HUES6 (cell line): ENCODE data around the gene CRIP1.

ENCODE experiments used
- H3K27ac ChIP-seq: 2 replicates; pipeline ENCODE4 v1.7.0; 2013; ENCODE audit warnings: low read depth, mild to moderate bottlenecking, low read length, inconsistent platforms
- H3K27me3 ChIP-seq: 2 replicates; pipeline ENCODE4 v1.6.1; 2013; ENCODE audit warnings: low read length; ENCODE audit not compliant: control insufficient read depth, insufficient read depth
- H3K36me3 ChIP-seq: 2 replicates; pipeline ENCODE4 v1.6.1; 2013; ENCODE audit warnings: low read length; ENCODE audit not compliant: control insufficient read depth, insufficient read depth
- H3K4me1 ChIP-seq: 2 replicates; pipeline ENCODE4 v1.6.1; 2013; ENCODE audit warnings: low read length; ENCODE audit not compliant: control insufficient read depth, insufficient read depth
- H3K4me3 ChIP-seq: 2 replicates; pipeline ENCODE4 v1.5.1; 2013; ENCODE audit warnings: low read depth, low read length
- H3K9ac ChIP-seq: one replicate; pipeline ENCODE4 v1.6.1; 2013; ENCODE audit warnings: mild to moderate bottlenecking, low read length
- H3K9me3 ChIP-seq: 2 replicates; pipeline ENCODE4 v1.6.1; 2013; ENCODE audit warnings: low read depth, low read length; ENCODE audit not compliant: control insufficient read depth, insufficient read depth

The CRIP1 gene

GRCh38 chr14:105484069-105484996 is 2.4 kb upstream of the CRIP1 start:
- Histone ChIP-seq H3K36me3 (no peaks in the 10 kb centered on the region), H3K4me1 (peaks cover 34% of the 10 kb centered on the region), H3K4me3 (no peak overlapping the region), H3K27me3 (peaks cover 98% of the 10 kb centered on the region), H3K9ac (no peak overlapping the region), H3K27ac (no peak overlapping the region), H3K9me3 (no peaks in the 10 kb centered on the region)

GRCh38 chr14:105484997-105485393 is 1.7 kb upstream of the CRIP1 start:
- H3K4me1 ChIP-seq, result peaks cover 30% of the 10 kb centered on the region
- H3K27me3 ChIP-seq, result peaks cover 93% of the 10 kb centered on the region
- no peak overlapping the region for H3K27ac ChIP-seq
- no peaks in the 10 kb centered on the region for H3K9me3 ChIP-seq
- no peak overlapping the region for H3K4me3 ChIP-seq
- no peaks in the 10 kb centered on the region for H3K36me3 ChIP-seq
- no peak overlapping the region for H3K9ac ChIP-seq

DNA sequence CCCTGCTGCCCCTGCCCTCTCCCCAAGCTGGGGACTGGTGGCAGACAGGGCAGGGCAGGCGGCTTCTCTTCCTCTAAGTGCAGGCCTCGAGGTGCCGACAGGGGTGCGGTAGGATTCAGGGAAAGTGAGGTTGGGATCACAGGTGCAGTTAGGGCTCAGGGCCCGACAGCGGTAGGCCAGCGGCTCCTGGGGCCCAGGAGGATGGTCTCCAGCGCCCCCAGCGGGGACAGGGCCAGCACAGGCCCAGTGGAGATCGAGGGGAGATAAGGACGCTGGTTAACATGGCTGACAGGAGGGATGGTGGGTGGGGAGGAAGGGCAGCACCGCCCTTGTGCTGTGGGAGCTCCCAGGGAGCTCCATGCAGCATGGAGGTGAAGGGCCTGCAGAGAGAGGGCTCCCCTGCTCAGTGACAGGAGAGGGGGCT is 935 bp upstream of the CRIP1 start:
- peaks cover 85% of the 10 kb centered on the region for H3K27me3 ChIP-seq
- no peak overlapping the region for H3K27ac ChIP-seq
- peak overlapping the region; percentile 54 for H3K4me3 ChIP-seq
- no peaks in the 10 kb centered on the region for H3K36me3 ChIP-seq
- H3K4me1 ChIP-seq, result peaks cover 28% of the 10 kb centered on the region
- no peaks in the 10 kb centered on the region for H3K9me3 ChIP-seq
- no peak overlapping the region for H3K9ac ChIP-seq

- H3K36me3 ChIP-seq, result no peaks in the 10 kb centered on the region
- H3K9ac ChIP-seq, result peak overlapping the region; percentile 45
- peak overlapping the region; percentile 54 for H3K4me3 ChIP-seq
- peaks cover 74% of the 10 kb centered on the region for H3K27me3 ChIP-seq
- H3K4me1 ChIP-seq, result peaks cover 20% of the 10 kb centered on the region
- no peak overlapping the region for H3K27ac ChIP-seq
- no peaks in the 10 kb centered on the region for H3K9me3 ChIP-seq
Observed at GRCh38 chr14:105486974-105487448, 325 bp downstream of the CRIP1 start.

DNA sequence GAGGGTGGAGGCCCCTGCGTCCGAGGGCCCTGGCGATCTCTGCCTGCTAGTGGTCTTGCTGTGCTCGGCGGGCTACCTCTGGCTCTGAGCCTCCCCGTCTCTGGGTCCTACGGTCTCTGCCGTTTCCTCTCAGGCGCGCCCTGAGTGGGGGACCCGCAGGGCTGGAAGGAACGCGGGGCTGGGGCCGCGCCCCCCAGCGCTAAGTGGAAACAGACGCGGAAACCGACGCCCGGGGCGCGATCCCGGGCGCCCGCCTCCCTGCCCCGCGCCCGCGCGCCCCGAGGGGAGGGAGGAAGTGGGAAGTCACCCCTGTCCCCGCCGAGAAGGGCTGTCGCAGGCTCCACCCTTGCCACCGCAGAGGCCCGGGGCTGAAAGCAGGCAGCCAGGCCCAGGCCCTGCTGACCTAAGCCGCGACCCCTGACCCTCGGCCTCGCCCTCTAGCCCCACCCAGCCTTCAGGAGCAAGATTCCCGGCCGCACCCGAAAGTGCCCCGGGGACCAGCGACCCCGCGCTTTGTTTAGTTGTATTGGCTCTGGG is 831 bp downstream of the CRIP1 start:
- Histone ChIP-seq H3K36me3 (no peaks in the 10 kb centered on the region), H3K27ac (no peak overlapping the region), H3K4me1 (peaks cover 16% of the 10 kb centered on the region), H3K9me3 (no peaks in the 10 kb centered on the region), H3K4me3 (peak overlapping the region; percentile 54), H3K27me3 (peaks cover 69% of the 10 kb centered on the region), H3K9ac (peak overlapping the region; percentile 45)

GRCh38 chr14:105487986-105488777 is 1.5 kb downstream of the CRIP1 start:
- peak overlapping the region; percentile 54 for H3K4me3 ChIP-seq
- H3K27me3 ChIP-seq, result peaks cover 62% of the 10 kb centered on the region
- H3K27ac ChIP-seq, result no peak overlapping the region
- H3K9me3 ChIP-seq, result no peaks in the 10 kb centered on the region
- H3K4me1 ChIP-seq, result peaks cover 16% of the 10 kb centered on the region
- peak overlapping the region; percentile 4 for H3K9ac ChIP-seq
- H3K36me3 ChIP-seq, result peaks cover under 1% of the 10 kb centered on the region; the same call in 1 of the 2 replicates

DNA sequence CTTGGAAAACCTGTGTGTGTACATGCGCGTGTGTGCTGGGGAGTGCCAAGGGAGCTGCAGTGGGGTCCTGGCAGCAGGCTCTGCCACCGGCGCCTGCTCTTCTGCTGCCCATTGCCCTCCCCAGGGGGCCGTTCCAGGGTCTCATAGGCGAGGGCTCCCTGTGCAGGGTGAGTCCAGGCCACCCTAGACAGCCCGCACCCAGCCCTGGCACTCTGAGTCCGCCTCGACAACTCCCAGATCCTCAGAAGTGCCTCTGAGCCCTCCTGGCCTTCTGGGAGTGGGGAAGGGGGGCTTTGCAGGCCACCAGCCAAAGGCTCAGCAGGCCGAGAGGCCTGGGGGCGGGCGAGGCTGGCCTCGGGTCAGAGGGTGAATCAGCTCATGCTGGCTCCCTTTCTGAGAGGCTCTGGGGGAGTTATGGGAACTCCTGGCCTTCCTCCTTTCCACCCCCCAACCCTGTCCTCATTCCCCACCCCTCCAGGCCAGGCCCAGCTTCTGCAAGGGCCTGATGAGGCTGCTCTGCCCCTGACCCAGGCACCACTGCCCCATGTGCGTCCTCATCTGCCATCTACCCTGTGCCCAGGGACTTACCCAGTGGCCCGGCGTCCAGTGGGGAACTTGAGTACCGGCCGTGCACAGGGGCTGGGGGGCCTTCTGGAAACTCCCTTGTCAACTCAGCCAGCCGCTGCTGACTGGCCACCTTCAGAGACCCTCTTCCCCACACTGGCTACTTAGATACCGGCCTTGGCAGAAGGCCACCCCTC is 2.3 kb downstream of the CRIP1 start:
- peaks cover 16% of the 10 kb centered on the region for H3K4me1 ChIP-seq
- H3K4me3 ChIP-seq, result no peak overlapping the region

DNA sequence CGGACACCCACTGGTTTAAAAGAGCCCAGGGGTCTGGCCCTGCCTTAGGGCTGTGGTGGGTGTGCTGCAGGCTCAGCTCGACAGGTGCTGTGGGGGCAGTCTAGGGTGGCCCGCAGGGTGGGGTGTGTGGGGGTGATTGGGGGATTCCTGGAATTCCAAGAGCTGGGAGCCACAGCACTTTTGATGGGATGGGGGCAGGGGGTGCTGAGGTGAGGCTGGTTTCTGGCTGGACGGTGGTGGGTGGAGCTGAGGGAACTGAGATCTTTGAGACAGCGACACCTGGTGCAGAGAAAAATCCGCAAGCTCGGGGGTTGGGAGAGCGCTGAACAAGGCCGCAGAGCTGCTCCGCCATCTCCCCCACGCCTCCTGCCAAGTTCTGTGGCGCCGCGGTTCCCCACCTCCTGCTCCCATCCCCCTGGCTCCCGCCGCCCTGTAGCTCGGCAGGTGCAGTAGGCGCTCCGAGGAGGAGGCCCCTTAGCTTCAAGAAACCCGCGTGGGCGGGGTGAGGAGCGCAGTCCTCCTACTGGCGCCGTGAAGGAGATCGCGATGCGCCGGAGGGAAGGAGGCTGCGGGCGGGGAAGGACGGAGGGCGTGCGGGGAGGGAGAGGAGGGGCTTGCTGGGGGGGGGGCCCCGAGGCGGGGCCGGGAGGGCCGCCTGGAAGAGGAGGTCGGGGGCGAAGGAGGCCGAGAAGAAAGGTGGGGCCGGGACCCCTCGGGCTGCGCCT is 3.0 kb downstream of the CRIP1 start:
- Histone ChIP-seq H3K4me1 (peaks cover 16% of the 10 kb centered on the region), H3K27me3 (peaks cover 47% of the 10 kb centered on the region), H3K4me3 (peak overlapping the region; percentile 83), H3K36me3 (peaks cover 3% of the 10 kb centered on the region; the same call in 1 of the 2 replicates), H3K9me3 (no peaks in the 10 kb centered on the region), H3K27ac (no peak overlapping the region), H3K9ac (peak overlapping the region; percentile 62)

More for the DNA sequence above, 2.3 kb downstream of the CRIP1 start:
- H3K9ac ChIP-seq, result no peak overlapping the region
- peaks cover 54% of the 10 kb centered on the region for H3K27me3 ChIP-seq
- H3K9me3 ChIP-seq, result no peaks in the 10 kb centered on the region
- peaks cover 3% of the 10 kb centered on the region; the same call in 1 of the 2 replicates for H3K36me3 ChIP-seq
- no peak overlapping the region for H3K27ac ChIP-seq

DNA sequence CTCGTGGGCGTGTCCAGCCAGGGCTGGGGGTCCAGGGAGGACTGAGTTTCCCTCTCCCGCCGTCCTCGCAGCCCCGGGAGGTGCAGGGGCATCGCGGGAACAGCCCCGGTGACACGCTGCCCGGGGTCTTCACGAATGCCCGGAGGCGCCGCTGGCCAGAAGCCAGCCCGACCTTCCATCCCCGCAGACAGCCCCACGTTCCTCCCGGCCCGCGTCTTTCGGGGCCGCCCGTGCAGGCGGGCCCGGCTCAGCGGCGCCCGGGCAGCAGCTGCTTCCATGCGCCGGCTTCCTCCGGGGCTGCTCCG is 3.5 kb downstream of the CRIP1 start:
- Histone ChIP-seq H3K9ac (peak overlapping the region; percentile 56), H3K36me3 (peaks cover 3% of the 10 kb centered on the region; the same call in 1 of the 2 replicates), H3K4me3 (peak overlapping the region; percentile 83), H3K9me3 (no peaks in the 10 kb centered on the region), H3K27me3 (peaks cover 42% of the 10 kb centered on the region), H3K4me1 (peaks cover 16% of the 10 kb centered on the region), H3K27ac (no peak overlapping the region)
